Stimulated activated naive CD4-positive, alpha-beta T cell treated with Interleukin-2 at 50 U/mL for 16 hours (primary cell): ENCODE measurements around the gene GATA1.
"Not testable (repeated sequence)": the region's sequence is repeated elsewhere in the genome, so short reads cannot be mapped to it uniquely, and the experiment has no call there.

Experiments used
- DNase-seq: peaks from one replicate; lab custom pipeline; 2025; lab: John Stamatoyannopoulos, UW

GATA1 gene

GRCh38 chrX:48814722-48815121, 28.3 kb downstream of the GATA1 start:
- DNase-seq, result no peak

GRCh38 chrX:48815266-48815665, 28.9 kb downstream of the GATA1 start:
- no peak for DNase-seq

GRCh38 chrX:48816014-48816810, 29.8 kb downstream of the GATA1 start:
- no peak for DNase-seq

GRCh38 chrX:48818098-48818497, 31.7 kb downstream of the GATA1 start:
- no peak for DNase-seq

- no peak for DNase-seq
Observed at GRCh38 chrX:48818866-48819265, 32.5 kb downstream of the GATA1 start.

GRCh38 chrX:48819394-48819793, 33.0 kb downstream of the GATA1 start:
- not testable (repeated sequence) for DNase-seq

GRCh38 chrX:48823053-48823452, 36.7 kb downstream of the GATA1 start:
- DNase-seq, result no peak

GRCh38 chrX:48824066-48824465, 37.7 kb downstream of the GATA1 start:
- DNase-seq, result no peak

GRCh38 chrX:48826135-48826875, 39.9 kb downstream of the GATA1 start, which contains the start of gene ERAS:
Gene ERAS (plus strand): TSS chrX:48826513. CDS start chrX:48829124, 2,611 bp downstream.
- DNase-seq, result no peak

- no peak for DNase-seq
Observed at GRCh38 chrX:48826876-48827653, 40.7 kb downstream of the GATA1 start.

- DNase-seq, result no peak
Observed at GRCh38 chrX:48827654-48827968, 41.2 kb downstream of the GATA1 start.

- DNase-seq, result no peak
Observed at GRCh38 chrX:48829016-48829735, 42.8 kb downstream of the GATA1 start.

- DNase-seq, result no peak
Observed at GRCh38 chrX:48831136-48831908, 44.9 kb downstream of the GATA1 start.

- no peak for DNase-seq
Observed at GRCh38 chrX:48831909-48832291, 45.5 kb downstream of the GATA1 start.

GRCh38 chrX:48833542-48834138, 47.2 kb downstream of the GATA1 start:
- DNase-seq, result no peak

GRCh38 chrX:48834383-48834709, 48.0 kb downstream of the GATA1 start:
- no peak for DNase-seq

- DNase-seq, result peak; percentile 20
Observed at GRCh38 chrX:48835524-48836329, 49.3 kb downstream of the GATA1 start, which contains the start of gene PCSK1N. Gene PCSK1N (minus strand): TSS chrX:48835610. CDS start chrX:48835532, 78 bp downstream.

- no peak for DNase-seq
Observed at GRCh38 chrX:48839686-48840085, 53.3 kb downstream of the GATA1 start.
